Fibroblast of mammary gland (primary cell): ENCODE data around the gene ACTRT3.

Experiments
- DNase-seq: peaks from one replicate; pipeline ENCODE4 v3.0.0-alpha.2; 2010; ENCODE audit warnings: low read depth
- H3K4me3 ChIP-seq: 2 replicates; pipeline ENCODE4 v1.5.1; 2011; ENCODE audit warnings: low read depth, mild to moderate bottlenecking, low read length, moderate library complexity; ENCODE audit not compliant: control insufficient read depth
- TF ChIP-seq, protein P1 (sequence below): conservative IDR thresholded peaks from 2 replicates; pipeline ENCODE4 v1.5.1; 2011; ENCODE audit warnings: low read depth, low read length, inconsistent platforms; ENCODE audit not compliant: control insufficient read depth, insufficient read depth

Gene ACTRT3

DNA sequence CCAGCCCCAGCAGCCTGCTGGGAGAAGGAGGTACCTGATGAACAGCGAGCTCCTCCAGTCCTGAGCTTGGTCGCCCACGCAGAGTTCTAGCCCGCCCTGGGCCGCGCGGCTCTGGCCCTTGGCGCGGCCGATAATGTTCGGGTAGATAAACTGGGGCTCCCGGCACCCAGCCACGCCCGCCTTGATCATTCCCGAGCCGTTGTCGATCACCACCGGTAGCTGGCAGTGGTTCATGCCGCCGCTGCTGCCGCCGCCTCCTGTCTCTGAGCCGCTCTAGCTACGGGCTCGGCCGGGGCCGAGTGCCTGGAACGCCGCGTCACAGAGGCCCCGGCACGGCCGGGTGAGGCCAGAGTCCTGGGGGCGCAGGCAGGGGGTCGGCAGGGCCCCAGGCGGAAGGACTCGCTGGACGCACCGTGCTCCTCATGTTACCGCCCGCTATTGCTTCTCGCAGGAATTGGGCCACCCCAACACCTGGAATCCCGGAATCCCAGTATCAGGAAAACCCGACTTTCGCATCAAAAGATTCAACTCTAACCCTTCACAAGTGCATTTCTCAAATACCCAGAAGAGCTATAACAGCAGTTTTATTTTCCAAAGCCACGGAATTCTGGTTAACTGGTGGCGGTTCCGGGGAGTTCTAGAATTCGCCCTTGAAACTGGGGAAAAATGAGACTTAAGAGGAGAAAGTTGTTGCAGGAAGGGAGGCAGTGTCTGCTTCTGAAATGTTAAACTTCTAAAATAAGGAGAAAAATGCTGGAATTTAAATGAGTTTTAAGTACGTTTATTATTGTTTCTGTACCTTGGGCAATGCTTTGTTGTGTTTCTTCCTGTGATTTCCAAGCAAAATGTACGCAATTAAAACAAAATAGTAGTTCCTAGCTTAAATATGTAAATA lies at the start of gene ACTRT3:
TSS of gene ACTRT3 (minus strand) at position 275 of the 895 bp plus-strand sequence. CDS start at position 234, 41 bp downstream.
- peak; percentile 81 for DNase-seq
- TF ChIP-seq, protein P1, sequence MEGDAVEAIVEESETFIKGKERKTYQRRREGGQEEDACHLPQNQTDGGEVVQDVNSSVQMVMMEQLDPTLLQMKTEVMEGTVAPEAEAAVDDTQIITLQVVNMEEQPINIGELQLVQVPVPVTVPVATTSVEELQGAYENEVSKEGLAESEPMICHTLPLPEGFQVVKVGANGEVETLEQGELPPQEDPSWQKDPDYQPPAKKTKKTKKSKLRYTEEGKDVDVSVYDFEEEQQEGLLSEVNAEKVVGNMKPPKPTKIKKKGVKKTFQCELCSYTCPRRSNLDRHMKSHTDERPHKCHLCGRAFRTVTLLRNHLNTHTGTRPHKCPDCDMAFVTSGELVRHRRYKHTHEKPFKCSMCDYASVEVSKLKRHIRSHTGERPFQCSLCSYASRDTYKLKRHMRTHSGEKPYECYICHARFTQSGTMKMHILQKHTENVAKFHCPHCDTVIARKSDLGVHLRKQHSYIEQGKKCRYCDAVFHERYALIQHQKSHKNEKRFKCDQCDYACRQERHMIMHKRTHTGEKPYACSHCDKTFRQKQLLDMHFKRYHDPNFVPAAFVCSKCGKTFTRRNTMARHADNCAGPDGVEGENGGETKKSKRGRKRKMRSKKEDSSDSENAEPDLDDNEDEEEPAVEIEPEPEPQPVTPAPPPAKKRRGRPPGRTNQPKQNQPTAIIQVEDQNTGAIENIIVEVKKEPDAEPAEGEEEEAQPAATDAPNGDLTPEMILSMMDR = no peak
- peak within 1 kb of the TSS; percentile 76 for H3K4me3 ChIP-seq

- H3K4me3 ChIP-seq = no peak overlapping the region
- no peak for DNase-seq
- TF ChIP-seq, protein P1 = no peak
Observed at GRCh38 chr3:169818316-169818715, 49.0 kb upstream of the ACTRT3 start.

DNA sequence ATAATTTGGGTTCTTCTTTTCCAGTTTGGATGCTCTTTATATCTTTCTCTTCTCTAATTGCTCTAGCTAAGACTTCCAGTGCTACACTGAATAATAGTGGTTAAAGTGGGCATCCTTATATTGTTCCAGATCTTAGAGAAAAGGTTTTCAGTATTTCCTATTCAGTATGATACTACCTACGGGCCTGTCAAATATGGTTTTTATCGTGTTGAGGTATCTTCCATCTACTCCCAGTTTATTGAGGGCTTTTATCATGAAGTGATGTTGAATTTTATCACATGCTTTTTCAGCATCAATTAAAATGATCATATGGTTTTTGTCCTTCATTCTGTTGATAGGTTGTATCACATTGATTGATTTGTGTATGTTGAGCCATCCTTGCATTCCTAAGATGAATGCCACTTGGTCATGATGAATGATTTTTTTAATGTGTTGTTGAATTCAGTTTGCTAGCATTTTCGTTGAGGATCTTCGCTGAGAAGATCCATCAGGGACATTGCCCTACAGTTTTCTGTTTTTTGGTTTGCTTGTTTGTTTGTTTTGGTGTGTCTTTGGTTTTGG lies 46.3 kb upstream of the ACTRT3 start:
- no peak for DNase-seq
- TF ChIP-seq, protein P1 = no peak
- H3K4me3 ChIP-seq = no peak overlapping the region

DNA sequence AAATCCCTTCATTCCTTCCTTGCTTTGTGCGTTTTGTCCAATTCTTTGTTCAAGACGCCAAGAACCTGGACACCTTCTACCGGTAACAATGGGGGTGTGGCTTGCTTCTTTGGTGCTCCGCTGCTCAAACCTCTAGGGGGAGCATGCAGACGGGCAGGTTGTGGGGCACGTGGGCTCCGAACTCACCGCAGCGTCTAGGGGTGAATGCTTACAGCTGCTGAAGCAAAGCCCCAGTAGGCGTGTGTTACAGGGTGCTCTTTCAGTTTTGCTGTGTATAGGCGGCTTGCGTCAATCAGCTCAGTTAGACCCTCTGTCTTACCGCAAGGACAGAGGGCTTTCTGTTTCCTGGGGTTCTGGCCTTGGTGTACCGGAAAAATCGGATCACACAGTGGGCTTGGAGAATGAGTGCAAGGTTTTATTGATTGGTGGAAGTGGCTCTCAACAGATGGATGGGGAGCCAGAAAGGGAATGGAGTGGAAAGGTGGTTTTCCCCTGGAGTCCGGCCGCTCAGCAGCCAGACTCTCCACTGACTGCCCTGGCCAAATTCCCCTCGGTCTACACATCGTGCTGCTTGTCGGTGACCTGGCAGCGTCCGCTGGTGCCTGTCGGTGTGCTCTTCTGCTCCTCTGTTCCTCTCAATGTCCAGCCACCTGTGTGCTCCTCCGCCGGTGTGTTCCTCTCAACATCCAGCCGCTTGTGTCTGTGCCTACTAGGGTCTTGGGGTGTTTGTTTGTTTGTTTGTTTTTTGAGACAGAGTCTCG lies 44.6 kb upstream of the ACTRT3 start:
- peak overlapping the region; percentile 19 for H3K4me3 ChIP-seq
- peak; percentile 12 for DNase-seq
- TF ChIP-seq, protein P1 = peak; percentile 29

- H3K4me3 ChIP-seq = peak overlapping the region; percentile 57
Observed at GRCh38 chr3:169813278-169813677, 43.9 kb upstream of the ACTRT3 start.

More at GRCh38 chr3:169813278-169813677, 43.9 kb upstream of the ACTRT3 start:
- TF ChIP-seq, protein P1 = no peak
- DNase-seq = no peak
